GM19438 (cell line): Measurements from ENCODE around the gene CKAP5.

Experiments
- ATAC-seq: cut with Tn5 transposase; IDR thresholded peaks from one replicate; pipeline ENCODE4 v1.9.1; 2021; ENCODE audit warnings: low read depth; ENCODE audit not compliant: unreplicated experiment

Gene CKAP5

DNA sequence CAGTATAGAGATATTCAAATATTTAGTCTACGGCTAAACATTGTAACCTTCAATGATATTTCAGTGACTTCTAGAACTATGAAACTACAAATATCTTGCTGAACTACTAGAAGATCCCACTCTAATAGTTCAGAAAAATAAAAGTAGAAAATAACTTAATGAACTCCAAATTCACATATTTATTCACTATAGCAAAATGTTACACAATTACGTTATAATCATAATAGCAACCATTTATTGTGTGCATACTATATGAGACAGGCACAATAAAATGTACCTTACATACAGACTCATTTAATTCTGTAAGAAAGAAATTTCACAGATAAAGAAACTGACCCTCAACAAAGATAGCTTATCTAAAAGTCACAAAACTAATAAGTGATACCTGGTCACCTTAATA lies 69.2 kb downstream of the CKAP5 start:
- no peak for ATAC-seq

DNA sequence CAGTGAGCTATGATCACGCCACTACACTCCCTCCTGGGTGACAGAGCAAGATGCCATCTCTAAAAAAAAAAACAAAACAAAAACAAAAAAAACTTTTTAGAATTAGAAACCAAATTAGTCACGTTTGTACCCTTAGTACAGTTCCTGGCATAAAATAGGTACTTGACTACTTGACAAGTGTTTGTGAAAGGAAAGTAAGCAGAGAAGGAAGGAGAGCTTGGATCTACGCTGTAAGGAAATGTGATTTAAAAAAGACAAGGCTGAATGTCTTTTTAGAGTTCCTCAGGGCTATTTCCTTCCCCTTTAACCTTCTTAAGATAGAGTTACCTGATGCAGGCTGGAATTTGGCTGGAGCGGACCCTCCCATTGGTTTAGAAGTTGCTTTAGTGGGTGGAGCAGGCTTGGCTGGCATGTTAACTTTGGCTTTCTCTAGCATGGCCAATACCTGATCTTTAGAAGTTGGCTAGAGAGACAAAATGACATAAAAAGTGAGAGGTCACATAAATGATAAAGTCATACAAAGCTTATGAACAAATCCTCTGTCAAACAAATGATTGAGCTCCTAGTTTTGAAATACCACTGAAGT lies 76.4 kb downstream of the CKAP5 start:
- no peak for ATAC-seq

DNA sequence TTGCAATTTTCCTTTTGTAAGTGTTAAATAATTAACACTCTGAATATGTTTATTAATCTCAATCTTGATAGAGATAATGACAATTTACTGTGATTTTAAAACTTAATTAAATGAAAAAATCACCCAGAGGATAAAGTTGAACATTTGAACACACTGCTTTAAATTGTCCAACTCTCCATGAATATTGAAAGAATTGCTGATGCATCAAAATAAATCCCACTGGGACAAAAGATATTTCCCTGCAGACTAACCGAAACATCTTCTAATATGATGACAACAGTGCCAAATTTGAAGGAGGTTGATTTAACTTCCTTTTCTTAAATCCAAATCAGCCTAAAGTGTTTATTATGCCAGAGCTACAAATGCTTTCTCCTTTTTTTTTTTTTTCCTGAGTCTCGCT lies 79.4 kb downstream of the CKAP5 start:
- no peak for ATAC-seq

DNA sequence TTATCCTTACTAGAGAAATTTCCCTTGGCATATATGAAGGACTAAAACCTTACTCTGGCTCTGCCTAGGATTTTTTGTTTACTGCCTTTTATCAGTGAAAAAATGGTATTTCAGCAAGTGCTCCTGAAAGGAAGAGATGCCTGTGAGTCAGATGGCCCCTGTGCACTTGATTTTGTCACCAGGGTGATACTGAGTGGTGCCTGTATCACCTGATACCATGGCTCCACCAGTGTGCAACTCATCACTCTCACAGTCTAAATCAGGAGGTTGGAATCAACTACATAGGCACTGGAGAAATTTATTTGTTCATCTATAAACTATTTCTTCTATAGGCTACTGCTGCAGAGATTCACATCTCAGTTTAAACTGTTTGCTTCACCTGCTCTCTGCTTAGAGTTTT lies 83.8 kb downstream of the CKAP5 start:
- no peak for ATAC-seq

DNA sequence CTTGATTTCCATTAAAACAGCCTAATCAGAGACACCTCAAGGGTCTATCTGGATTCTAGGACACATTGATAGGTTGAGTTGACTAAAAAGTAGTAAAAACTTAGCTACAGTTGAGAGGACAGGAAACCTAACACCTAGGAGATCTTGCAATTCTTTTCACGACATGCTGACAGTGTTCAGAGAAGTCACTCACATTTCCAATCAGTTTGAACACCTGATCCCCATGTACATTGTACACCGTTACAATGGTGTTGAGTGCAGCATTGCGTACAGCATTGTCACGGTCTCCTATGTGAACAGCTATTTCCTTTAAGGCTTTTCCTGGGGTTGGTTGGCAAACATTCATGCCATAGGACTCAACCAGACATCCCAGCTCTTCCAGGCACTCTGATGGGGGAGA lies 84.3 kb downstream of the CKAP5 start:
- ATAC-seq = no peak

DNA sequence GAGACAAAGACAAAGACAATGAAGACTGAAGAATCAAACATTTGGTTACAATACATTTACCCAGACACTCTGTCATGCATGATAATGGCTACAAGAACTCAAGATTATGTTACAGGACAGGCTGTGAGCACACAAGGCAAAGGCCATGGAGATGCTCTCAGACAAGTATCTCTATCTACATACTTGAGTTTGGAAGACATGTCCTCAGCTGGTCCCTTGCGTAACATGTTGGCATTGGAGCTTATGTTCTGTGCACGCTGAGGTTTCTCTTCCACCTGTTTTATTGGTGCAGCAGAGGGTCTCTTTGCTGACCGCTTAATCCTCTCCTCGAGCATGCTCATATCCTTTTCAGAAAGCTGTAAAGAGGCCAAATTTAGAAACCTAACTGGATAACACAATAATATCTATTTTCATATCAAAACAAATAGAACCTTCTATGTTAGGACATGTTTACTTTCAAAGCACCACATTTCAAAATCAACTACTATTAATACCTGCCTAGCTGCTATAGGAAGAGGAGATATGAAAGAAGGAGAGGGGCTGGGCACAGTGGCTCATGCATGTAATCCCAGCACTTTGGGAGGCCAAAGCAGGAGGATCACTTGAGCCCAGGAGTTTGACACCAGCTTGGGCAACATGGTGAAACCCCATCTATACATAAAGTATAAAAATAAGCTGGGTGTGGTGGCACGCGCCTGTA lies 85.5 kb downstream of the CKAP5 start:
- ATAC-seq = no peak

DNA sequence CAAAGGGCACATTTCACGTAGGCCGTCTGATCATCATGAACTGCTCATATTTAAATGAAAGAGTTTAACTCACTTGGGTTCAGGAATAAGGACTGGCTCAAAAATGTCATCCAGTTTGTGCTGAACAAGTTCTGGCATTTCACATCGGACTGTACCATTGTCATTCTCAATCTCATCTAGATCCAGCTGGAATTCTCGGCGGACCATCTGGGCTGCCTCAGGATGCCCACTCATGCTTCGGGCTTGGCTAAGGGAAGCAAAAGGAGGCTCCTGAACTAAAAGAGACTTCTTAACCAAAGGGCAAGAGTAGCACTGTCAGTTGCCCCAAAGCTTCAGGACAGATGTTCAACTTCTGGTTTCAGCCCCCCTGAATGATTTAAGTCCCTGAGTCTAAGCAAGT lies 86.9 kb downstream of the CKAP5 start:
- no peak for ATAC-seq

DNA sequence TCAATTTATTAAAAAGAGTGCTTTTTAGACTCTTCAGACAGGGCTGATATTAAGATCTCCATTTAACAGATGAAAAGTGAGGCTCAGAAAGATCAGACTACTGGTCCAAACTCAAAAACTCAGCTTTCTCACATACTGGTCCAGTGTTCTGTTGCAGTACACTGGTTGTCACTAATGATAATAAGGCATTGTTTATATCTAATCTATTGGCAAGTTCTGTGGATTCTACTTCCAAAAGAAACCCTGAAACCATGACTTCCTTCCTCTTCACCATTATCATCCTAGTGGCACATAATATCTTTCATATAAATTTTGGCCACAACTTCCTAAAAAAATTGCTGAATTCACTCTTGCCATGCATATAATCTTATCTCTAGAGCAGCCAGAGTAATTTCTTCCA lies 90.1 kb downstream of the CKAP5 start:
- ATAC-seq = no peak

DNA sequence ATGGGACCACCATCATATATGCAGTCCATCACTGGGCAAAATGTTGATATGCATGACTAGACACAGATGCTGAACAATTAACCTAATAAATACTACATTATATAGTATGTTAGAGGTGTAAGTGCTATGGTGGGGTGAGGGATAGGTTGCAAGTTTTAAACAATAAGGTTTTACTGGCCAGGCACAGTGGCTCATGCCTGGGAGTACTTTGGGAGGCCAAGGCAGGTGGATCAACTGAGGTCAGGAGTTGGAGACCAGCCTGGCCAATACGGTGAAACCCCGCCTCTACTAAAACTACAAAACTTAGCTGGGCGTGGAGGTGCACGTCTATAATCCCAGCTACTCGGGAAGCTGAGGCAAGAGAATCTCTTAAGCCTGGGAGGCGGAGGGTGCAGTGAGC lies 98.9 kb downstream of the CKAP5 start:
- no peak for ATAC-seq

DNA sequence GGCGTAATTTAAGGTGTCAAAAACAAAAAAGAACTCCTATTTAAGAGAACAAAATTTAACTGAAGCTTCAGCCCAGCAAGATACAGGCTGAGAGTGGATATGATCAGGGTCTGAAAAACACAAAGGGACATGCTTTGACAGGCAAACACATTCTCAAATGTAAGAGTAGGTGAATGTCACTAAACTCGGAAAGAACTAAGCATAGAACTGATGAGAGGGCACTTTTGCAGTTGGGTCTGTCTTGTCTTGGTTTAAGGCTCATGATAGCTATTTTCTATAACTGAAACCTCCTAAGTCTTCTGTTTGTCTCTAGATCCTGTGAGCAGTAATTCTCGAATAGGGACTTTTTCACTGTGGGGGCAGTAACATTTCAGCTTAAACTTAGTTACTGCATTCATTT lies 100.1 kb downstream of the CKAP5 start:
- ATAC-seq = no peak

DNA sequence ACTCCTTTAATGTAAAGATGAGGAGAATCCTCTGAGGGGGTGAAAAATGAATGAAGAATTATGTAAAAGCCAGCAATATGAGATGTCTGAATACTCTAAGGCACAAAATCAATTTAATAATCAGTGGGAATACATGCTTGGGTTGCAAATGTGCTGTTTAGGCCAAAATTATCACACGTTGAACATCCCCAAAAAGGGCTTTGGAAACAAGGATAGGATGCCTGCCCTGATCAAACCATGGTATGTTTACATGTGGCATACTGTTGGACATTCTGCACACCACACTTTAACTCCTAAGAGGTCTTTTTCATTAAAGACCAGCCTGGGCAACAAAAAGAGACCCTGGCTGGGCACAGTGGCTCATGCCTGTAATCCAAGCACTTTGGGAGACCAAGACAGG lies 100.8 kb downstream of the CKAP5 start:
- ATAC-seq = no peak

DNA sequence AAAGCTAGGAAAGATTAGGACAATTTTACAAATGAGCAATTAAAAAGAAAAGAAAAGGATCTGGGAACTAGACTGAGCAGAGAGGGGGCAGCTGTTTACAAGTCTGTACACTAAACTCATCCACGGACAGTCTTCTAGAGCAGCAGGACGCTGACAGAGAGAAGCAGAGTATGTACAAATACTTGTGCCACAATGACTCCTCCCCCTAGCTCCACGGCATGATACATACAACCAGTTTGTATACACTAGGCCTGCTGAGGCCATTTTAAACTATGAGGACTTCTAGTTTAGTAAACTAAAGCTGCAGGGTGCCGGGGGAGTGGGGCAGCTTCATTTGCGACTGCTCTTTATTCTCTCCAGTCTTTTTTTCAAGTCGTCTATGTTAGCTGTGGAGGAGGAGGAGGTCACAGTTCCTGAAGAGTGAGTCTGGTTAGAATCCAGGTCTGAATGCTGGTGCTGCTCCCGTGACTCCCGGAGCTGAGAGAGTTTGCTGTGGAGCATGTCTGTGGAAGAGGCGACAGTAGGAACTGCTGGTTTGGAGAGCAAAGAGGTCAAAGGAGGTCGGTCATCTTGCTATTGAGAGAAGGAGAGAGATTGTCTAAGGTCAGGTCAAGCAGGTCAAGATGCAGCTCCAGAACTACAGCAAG lies 102.3 kb downstream of the CKAP5 start:
- no peak for ATAC-seq

DNA sequence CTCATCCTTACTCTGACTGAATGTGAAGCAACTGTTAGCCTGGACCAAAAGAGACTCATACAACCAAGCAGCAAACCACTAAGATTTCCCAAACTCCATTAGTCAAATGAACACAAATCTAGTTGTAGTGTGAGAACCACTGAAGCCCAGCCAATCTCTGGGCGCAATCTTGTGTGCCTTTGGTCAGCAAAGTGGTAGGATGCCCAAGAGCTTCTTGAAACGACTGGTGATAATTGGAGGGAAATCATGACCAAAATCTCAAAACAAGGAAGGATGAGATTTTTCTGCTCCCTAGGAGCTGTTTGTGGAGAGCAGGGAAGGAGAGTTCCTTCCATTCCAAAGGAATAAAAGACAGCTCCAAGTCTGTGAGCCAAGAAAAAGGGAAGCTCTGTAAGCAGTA lies 103.0 kb downstream of the CKAP5 start:
- no peak for ATAC-seq

DNA sequence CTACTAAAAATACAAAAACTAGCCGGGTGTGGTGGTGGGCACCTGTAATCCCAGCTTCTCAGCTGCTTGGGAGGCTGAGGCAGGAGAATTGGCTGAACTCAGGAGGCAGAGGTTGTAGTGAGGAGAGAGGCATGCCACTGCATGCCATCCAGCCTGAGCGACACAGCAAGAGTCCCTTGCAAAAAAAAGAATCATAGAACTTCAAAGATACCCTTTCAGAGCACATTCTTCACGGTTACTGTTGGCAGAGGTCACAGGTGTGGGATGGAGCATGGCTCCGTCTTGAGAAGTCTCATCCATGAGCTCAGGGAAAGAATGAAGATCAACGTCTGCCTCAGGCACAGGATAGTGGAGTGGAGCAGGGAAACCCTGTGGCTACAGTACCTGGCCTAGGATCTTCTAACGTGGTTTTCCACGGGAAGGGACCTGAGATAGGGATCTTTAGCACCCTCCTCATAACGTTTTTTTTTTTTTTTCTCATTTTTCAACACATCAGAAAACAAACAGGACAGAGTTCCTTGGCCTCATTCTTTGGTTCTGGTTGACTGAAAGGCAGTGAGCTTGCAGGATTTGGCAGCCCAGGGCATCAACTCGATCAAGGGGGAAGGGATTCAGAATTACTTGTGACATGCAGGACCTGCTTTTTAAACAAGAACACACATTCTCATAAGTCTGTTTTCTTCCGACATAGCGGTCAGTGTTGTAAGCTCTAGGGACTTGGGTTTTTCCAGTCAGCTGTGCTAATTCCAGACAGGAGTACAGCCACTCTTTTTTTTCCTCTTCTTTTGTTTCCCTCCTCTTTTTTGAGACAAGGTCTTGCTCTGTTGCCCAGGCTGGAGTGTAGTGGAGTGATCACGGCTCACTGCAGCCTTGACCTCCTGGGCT lies 104.2 kb downstream of the CKAP5 start:
- ATAC-seq = no peak

DNA sequence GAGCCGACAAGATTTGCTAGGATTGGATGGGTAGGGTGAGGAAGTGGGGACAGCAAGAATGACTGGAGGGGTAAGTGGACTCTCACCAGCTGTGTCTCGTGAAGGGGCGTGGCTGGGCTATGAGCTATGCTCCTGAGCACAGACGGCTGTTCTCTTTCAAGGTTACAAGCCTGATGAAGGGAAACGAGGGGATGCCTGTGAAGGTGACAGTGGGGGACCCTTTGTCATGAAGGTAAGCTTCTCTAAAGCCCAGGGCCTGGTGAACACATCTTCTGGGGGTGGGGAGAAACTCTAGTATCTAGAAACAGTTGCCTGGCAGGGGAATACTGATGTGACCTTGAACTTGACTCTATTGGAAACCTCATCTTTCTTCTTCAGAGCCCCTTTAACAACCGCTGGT lies 107.2 kb downstream of the CKAP5 start:
- no peak for ATAC-seq

DNA sequence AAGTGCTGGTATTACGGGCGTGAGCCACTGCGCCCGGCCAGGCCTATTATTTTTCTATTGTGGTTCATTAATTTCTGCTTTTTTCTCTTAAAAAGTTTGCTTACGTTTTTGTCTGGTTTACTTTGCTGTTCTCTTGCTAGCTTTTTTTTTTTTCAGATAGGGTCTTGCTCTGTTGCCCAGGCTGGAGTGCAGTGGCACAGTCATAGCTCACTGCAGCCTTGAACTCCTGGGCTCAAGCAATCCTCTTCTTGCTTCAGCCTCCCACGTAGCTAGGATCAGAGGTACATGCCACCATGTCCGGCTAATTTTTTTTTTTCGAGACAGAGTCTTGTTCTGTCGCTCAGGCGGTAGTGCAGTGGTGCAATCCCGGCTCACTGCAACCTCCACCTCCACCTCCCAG lies 108.4 kb downstream of the CKAP5 start:
- no peak for ATAC-seq

DNA sequence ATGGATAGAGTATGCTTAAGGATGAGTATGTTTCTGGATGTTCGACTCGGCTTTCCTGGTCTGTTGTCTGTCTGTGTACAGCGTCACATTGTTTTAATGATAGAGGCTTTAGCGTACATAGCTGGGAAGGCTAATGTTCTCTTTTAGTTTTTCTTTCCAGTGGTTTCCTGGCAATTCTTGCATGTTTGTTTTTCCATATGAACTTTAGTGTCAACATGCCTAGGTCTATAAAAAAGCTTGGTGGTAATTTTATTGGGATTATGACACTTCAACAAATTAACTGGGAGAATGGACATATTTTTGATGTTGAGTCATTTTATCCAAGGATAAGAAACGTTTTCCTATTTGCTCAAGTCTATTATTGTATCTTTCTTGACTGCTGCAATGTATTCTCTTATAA lies 109.5 kb downstream of the CKAP5 start:
- ATAC-seq = no peak

DNA sequence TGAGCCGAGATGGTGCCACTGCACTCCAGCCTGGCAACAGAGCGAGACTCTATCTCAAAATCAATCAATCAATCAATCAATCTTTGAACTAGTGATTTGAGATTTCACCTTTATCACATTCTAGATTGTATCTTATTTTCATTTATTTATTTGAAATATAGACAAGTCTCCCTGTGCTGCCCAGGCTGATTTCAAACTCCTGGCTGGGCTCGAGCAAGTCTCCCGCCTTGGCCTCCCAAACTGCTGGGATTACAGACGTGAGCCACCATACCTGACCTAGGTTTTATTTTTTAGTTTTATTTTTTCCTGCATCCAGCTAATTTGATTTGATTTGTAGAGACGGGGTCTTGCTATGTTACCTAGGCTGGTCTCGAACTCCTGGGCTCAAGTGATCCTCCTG lies 109.9 kb downstream of the CKAP5 start:
- no peak for ATAC-seq

DNA sequence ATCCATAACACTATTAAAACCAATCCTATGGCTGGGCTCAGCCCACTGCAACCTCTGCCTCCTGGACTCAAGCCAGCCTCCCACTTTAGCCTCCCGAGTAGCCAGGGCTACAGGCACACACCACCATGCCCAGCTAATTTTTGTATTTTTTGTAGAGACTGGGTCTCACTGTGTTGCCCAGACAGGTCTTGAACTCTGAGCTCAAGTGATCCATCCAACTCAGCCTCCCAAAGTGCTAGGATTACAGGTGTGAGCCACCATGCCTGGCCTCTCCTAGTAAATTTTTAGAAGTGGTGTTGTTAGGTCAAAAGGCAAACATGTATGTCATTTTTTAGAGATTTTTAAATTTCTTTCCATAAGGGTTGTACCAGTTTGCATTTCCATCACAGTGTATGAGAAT lies 112.8 kb downstream of the CKAP5 start:
- no peak for ATAC-seq

DNA sequence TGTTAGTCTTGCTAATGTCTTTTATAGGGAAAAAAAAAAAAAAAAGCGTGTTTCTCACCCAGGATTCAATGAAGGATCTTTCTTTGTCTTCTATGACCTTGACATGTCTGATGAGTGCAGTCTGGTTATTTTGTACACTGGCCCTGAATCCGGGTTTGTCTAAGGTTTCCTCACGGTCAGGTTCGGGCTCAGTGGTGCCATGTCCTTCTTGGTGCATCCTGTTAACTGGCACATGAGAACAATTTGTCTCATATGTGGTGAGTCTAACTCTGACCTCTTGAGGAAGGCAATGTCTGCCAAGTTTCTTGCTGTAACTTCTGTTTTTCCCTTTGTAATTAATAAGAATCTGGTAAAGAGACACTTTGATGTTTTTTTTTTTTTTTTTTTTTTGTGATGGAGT lies 114.5 kb downstream of the CKAP5 start:
- no peak for ATAC-seq
